GM19467 (cell line): Measurements from ENCODE around the gene PCDHB7.
"Not testable (repeated sequence)": the region's sequence is repeated elsewhere in the genome, so short reads cannot be mapped to it uniquely, and the experiment has no call there.

Experiments used
- ATAC-seq: cut with Tn5 transposase; IDR thresholded peaks from one replicate; pipeline ENCODE4 v1.9.1; 2021; ENCODE audit warnings: mild to moderate bottlenecking, moderate library complexity; ENCODE audit not compliant: unreplicated experiment

PCDHB7 gene

GRCh38 chr5:141172381-141173204, at the start of gene PCDHB7:
Gene PCDHB7, plus strand, starts transcription at chr5:141172644. Its CDS starts 192 bp downstream, at chr5:141172836.
- no peak for ATAC-seq

GRCh38 chr5:141123396-141124135, 48.9 kb upstream of the PCDHB7 start:
- not testable (repeated sequence) for ATAC-seq

GRCh38 chr5:141127305-141127704, 45.1 kb upstream of the PCDHB7 start:
- no peak for ATAC-seq

DNA sequence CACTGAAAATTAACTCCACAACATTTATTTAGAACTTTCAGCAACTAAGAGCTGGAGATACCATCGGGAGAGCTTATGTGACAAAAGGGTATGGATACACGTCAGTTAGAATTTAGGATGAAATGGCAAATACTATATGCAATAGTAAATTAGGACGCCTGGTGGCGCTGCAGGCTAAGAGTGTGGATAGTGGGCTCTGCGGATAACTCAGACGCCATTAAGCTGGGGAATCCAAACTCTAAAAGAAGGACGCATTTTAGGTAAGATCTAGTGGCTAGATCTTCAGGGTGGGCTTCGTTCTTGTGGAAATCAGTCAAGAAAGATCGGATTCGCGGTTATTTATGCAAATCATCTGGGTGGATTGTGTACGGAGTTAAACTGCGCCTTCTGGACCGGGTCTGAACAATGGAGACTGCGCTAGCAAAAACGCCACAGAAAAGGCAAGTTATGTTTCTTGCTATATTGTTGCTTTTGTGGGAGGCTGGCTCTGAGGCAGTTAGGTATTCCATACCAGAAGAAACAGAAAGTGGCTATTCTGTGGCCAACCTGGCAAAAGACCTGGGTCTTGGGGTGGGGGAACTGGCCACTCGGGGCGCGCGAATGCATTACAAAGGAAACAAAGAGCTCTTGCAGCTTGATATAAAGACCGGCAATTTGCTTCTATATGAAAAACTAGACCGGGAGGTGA, 37.3 kb upstream of the PCDHB7 start, which contains the start of gene PCDHB5:
TSS of gene PCDHB5 (plus strand) at position 177 of the 688 bp plus-strand sequence. CDS start at position 406, 229 bp downstream.
- no peak for ATAC-seq

DNA sequence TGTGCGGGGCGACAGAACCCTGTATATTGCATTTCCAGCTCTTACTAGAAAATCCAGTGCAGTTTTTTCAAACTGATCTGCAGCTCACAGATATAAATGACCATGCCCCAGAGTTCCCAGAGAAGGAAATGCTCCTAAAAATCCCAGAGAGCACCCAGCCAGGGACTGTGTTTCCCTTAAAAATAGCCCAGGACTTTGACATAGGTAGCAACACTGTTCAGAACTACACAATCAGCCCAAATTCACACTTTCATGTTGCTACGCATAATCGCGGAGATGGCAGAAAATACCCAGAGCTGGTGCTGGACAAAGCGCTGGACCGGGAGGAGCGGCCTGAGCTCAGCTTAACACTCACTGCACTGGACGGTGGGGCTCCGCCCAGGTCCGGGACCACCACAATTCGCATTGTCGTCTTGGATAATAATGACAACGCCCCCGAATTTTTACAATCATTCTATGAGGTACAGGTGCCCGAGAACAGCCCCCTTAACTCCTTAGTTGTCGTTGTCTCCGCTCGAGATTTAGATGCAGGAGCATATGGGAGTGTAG, 36.7 kb upstream of the PCDHB7 start:
- ATAC-seq = no peak

DNA sequence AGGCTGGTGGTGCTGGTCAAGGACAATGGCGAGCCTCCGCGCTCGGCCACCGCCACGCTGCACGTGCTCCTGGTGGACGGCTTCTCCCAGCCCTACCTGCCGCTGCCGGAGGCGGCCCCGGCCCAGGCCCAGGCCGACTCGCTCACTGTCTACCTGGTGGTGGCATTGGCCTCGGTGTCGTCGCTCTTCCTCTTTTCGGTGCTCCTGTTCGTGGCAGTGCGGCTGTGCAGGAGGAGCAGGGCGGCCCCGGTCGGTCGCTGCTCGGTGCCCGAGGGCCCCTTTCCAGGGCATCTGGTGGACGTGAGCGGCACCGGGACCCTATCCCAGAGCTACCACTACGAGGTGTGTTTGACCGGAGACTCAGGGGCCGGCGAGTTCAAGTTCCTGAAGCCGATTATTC, 35.1 kb upstream of the PCDHB7 start:
- not testable (repeated sequence) for ATAC-seq

DNA sequence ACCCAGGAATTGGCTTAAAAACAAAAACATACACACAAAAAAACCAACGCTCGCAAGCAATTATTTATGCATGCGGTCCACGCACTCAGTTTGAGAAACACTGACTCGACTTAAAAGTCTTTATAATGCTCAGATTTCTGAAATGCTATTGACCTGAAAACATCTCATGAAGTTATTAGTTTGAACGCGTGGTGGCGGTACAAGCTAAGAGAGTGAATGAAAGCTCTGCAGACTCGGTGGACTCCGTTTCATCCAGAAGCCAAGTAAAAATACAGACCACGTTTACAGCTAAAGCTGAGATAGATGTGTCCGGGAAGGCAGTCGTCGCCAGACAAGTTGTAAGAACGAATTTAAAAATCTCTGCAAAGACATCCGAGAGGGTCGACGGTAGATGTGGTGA, 22.6 kb upstream of the PCDHB7 start, which contains the start of gene PCDHB6:
TSS of gene PCDHB6 (plus strand) at position 246 of the 400 bp plus-strand sequence. CDS start 201 bp downstream, outside the sequence.
- ATAC-seq = no peak

- no peak for ATAC-seq
Measured at GRCh38 chr5:141150224-141150992, 22.0 kb upstream of the PCDHB7 start.

- no peak for ATAC-seq
Measured at GRCh38 chr5:141150993-141151325, 21.5 kb upstream of the PCDHB7 start.

DNA sequence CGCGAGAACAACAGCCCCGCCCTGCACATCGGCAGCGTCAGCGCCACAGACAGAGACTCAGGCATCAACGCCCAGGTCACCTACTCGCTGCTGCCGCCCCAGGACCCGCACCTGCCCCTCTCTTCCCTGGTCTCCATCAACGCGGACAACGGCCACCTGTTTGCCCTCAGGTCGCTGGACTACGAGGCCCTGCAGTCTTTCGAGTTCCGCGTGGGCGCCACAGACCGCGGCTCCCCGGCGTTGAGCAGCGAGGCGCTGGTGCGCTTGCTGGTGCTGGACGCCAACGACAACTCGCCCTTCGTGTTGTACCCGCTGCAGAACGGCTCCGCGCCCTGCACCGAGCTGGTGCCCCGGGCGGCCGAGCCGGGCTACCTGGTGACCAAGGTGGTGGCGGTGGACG, 20.8 kb upstream of the PCDHB7 start:
- ATAC-seq = not testable (repeated sequence)

- not testable (repeated sequence) for ATAC-seq
Measured at GRCh38 chr5:141152096-141152495, 20.3 kb upstream of the PCDHB7 start.

- ATAC-seq = no peak
Measured at GRCh38 chr5:141155540-141156374, 16.7 kb upstream of the PCDHB7 start.

GRCh38 chr5:141157356-141157755, 15.1 kb upstream of the PCDHB7 start:
- ATAC-seq = not testable (repeated sequence)

GRCh38 chr5:141157901-141158300, 14.5 kb upstream of the PCDHB7 start:
- ATAC-seq = not testable (repeated sequence)

DNA sequence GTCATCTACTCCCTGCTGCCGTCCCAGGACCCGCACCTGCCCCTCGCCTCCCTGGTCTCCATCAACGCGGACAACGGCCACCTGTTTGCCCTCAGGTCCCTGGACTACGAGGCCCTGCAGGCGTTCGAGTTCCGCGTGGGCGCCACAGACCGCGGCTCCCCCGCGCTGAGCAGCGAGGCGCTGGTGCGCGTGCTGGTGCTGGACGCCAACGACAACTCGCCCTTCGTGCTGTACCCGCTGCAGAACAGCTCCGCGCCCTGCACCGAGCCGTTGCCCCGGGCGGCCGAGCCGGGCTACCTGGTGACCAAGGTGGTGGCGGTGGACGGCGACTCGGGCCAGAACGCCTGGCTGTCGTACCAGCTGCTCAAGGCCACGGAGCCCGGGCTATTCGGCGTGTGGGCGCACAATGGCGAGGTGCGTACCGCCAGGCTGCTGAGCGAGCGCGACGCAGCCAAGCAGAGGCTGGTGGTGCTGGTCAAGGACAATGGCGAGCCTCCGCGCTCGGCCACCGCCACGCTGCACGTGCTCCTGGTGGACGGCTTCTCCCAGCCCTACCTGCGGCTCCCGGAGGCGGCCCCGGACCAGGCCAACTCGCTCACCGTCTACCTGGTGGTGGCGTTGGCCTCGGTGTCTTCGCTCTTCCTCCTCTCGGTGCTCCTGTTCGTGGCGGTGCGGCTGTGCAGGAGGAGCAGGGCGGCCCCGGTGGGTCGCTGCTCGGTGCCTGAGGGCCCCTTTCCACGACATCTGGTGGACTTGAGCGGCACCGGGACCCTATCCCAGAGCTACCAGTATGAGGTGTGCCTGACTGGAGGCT, 2.1 kb downstream of the PCDHB7 start:
- ATAC-seq = not testable (repeated sequence)

DNA sequence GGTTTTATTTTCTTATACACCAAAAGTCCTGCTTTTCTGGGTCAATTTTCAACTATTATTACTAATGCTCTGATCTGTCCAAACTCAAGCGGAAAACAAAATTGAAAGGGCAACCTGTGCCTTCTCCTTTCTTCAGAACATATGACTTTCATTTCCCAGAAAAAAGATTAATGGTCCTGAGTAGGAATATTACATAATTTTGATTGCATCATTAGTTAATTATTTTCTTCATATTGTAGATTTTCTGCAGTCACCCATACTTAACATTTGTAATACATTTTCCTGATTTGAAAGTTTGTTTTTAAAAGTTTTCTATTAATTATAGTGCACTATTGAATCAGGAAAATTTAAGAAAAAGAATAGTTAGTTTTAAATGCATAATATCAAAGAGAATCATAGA, 3.5 kb downstream of the PCDHB7 start:
- ATAC-seq = no peak

DNA sequence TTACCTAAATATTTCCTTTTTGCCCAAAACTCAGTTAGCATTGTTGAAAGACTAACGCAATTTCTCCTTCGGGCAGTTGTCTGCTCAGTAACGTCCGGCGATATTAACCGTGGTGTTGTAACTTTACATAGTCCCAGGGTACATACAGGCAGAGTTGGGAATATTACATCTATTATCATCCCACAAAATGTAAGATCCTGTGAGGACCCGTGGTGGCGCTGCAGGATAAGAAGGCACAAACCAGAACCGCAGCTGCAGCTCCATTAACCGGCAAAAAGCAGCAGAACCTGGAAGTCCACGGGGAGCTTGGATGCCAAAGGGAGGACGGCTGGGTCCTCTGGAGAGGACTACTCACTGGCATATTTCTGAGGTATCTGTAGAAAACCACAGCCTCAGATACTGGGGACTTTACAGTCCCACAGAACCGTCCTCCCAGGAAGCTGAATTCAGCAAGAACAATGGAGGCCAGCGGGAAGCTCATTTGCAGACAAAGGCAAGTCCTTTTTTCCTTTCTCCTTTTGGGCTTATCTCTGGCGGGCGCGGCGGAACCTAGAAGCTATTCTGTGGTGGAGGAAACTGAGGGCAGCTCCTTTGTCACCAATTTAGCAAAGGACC, 5.2 kb downstream of the PCDHB7 start, which contains the start of gene PCDHB8:
TSS of gene PCDHB8 (plus strand) at position 214 of the 615 bp plus-strand sequence. CDS start at position 459, 245 bp downstream.
- ATAC-seq = not testable (repeated sequence)

DNA sequence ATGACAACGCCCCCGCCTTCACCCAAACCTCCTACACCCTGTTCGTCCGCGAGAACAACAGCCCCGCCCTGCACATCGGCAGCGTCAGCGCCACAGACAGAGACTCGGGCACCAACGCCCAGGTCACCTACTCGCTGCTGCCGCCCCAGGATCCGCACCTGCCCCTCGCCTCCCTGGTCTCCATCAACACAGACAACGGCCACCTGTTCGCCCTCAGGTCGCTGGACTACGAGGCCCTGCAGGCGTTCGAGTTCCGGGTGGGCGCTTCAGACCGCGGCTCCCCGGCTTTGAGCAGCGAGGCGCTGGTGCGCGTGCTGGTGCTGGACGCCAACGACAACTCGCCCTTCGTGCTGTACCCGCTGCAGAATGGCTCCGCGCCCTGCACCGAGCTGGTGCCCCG, 6.9 kb downstream of the PCDHB7 start:
- not testable (repeated sequence) for ATAC-seq
